GM12878 (cell line): ENCODE data around the gene MRPS12. TPM values are rescaled to one million over a fixed set of nuclear protein-coding genes. Genes with fewer than 3 reads are reported as not detected.
A peak's percentile ranks its signal among the peaks of the same experiment; 100 is the strongest.

Experiments
- BCL11A ChIP-seq: IDR thresholded peaks from 2 replicates; pipeline ENCODE4 v1.6.1; 2011; ENCODE audit warnings: low read depth, low read length
- CBFB ChIP-seq: IDR thresholded peaks from 2 replicates; pipeline ENCODE4 v1.6.1; 2016; ENCODE audit warnings: antibody characterized with exemption, low read depth
- CBX3 ChIP-seq: fragments of 200-600 bp; sonication (generic); IDR thresholded peaks from 2 replicates; pipeline ENCODE4 v1.6.1; 2016; ENCODE audit warnings: low read depth, borderline replicate concordance
- CHD1 ChIP-seq: IDR thresholded peaks from 2 replicates; pipeline ENCODE4 v1.6.1; 2012; ENCODE audit warnings: low read depth, low read length, improper control_type of control experiment
- DPF2 ChIP-seq: fragments of 450-650 bp; IDR thresholded peaks from 2 replicates; pipeline ENCODE4 v1.6.1; 2017; ENCODE audit warnings: mild to moderate bottlenecking
- FOS ChIP-seq: IDR thresholded peaks from 3 replicates; pipeline ENCODE4 v1.6.1; 2011; ENCODE audit warnings: borderline replicate concordance; ENCODE audit not compliant: insufficient read length; ENCODE audit errors: extremely low read depth
- FOXM1 ChIP-seq: IDR thresholded peaks from 2 replicates; pipeline ENCODE4 v1.6.1; 2012; ENCODE audit warnings: low read depth, mild to moderate bottlenecking, inconsistent platforms, low read length, moderate library complexity
- KLF5 ChIP-seq: fragments of 450-650 bp; IDR thresholded peaks from 2 replicates; pipeline ENCODE4 v1.6.1; 2014; ENCODE audit warnings: mild to moderate bottlenecking; ENCODE audit not compliant: partially characterized antibody
- LARP7 ChIP-seq: fragments of 450-650 bp; IDR thresholded peaks from 2 replicates; pipeline ENCODE4 v1.6.1; 2017; ENCODE audit warnings: mild to moderate bottlenecking
- NBN ChIP-seq: fragments of 450-650 bp; IDR thresholded peaks from 2 replicates; pipeline ENCODE4 v1.6.1; 2016
- PBX3 ChIP-seq: IDR thresholded peaks from 2 replicates; pipeline ENCODE4 v1.6.1; 2011; ENCODE audit warnings: mild to moderate bottlenecking, low read depth, low read length, moderate library complexity; ENCODE audit not compliant: insufficient replicate concordance
- POLR2AphosphoS5 ChIP-seq: IDR thresholded peaks from 2 replicates; pipeline ENCODE4 v1.6.1; 2011; ENCODE audit warnings: mild to moderate bottlenecking, low read length, inconsistent platforms
- RBBP5 ChIP-seq: fragments of 200-600 bp; sonication (generic); conservative IDR thresholded peaks from 2 replicates; pipeline ENCODE4 v1.6.1; 2016
- SMAD1 ChIP-seq: fragments of 450-650 bp; IDR thresholded peaks from 2 replicates; pipeline ENCODE4 v1.6.1; 2018; ENCODE audit warnings: mild to moderate bottlenecking, low read depth; ENCODE audit not compliant: partially characterized antibody
- SUPT20H ChIP-seq: IDR thresholded peaks from 2 replicates; pipeline ENCODE4 v1.6.1; 2011; ENCODE audit warnings: low read depth, mild to moderate bottlenecking, low read length, moderate library complexity, borderline replicate concordance; ENCODE audit not compliant: control insufficient read depth
- ZBED1 ChIP-seq: IDR thresholded peaks from 2 replicates; pipeline ENCODE4 v1.6.1; 2016; ENCODE audit warnings: borderline replicate concordance
- ZNF24 ChIP-seq: fragments of 450-650 bp; IDR thresholded peaks from 2 replicates; pipeline ENCODE4 v1.6.1; 2017; ENCODE audit warnings: antibody characterized with exemption, mild to moderate bottlenecking
- ZNF384 ChIP-seq: IDR thresholded peaks from 2 replicates; pipeline ENCODE4 v1.6.1; 2012; ENCODE audit warnings: low read depth, mild to moderate bottlenecking, low read length, improper control_type of control experiment, borderline replicate concordance
- polyA plus RNA-seq, 11 experiments: library from polyadenylated mRNA; depleted of rRNA in 4 of 11; unstranded in 6 of 11; stranded (reverse) in 5 of 11; fragments of >200 nt; fragmentation: Nextera tagmentation in 4 of 11; fragmentation: Illumina TruSeq in 1 of 11; extraction: Ambion mirVana in 4 of 11; extraction: Trizol in 1 of 11; gene quantifications; 1 replicate in 1 of 11; 2 replicates in 10 of 11; pipeline versions ENCODE4 v1.2.1 to v1.2.3, GENCODE V29; 2011 to 2016; ENCODE audit warnings: inconsistent platforms in 2 of 11, missing spikeins in 2 of 11, low read depth in 1 of 11
- total RNA-seq, 4 experiments: library from RNA; depleted of rRNA in 3 of 4; stranded (reverse); fragments of >200 nt in 3 of 4; fragmentation: Illumina TruSeq in 1 of 4; extraction: Trizol in 1 of 4; gene quantifications; 2 replicates each; pipeline versions ENCODE4 v1.2.1 to v1.2.3, GENCODE V29; 2013 to 2021
- TF ChIP-seq, protein P1 (sequence below): fragments of 450-650 bp; IDR thresholded peaks from 2 replicates; pipeline ENCODE4 v1.6.1; 2017; ENCODE audit warnings: mild to moderate bottlenecking, moderate library complexity
- TF ChIP-seq, protein P2 (sequence below): IDR thresholded peaks from 2 replicates; pipeline ENCODE4 v1.6.1; 2011; ENCODE audit warnings: borderline replicate concordance, low read depth, mild to moderate bottlenecking, moderate library complexity, low read length; ENCODE audit not compliant: insufficient read depth, poor library complexity, severe bottlenecking

Gene MRPS12
- total and polyA plus RNA-seq, 10 of the 15 experiments (the other 5 are each of a cell fraction or from before 2014, with no cell fraction given) = 7.3 to 205 (median 77.3) TPM

DNA sequence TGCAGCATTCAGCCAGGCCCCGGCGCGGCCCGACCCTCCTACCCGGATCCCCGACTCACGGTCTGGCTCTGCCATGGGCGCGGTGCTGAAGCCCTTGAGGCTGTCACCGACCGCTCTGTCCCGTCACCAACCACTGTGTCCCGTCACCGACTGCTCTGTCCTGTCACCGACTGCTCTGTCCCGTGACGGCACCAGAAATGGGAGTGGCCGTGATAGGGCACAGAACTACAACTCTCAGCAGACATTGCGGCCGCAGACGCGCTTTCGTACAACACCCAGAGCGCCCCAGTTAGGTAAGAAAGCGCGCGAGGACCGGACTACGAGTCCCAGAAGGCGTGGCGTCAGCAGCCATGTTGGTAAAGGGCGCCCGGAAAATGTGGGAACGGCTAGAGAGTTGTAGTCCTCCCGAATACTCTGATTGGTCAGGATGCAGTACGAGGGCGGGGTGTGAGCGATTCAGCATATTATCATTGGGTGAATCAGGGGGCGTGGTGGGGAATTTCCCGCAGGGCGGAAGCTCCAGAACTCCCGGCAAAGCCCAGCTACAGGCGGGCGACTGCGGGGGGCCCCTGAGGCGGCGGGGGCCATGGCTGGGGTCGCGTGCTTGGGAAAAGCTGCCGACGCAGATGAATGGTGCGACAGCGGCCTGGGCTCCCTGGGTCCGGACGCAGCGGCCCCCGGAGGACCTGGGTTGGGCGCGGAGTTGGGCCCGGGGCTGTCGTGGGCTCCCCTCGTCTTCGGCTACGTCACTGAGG, 31.1 kb upstream of the MRPS12 start, which contains the start of the genes NFKBIB and SIRT2 (continued):
- TF ChIP-seq SUPT20H = no peak
- TF ChIP-seq CHD1 = no peak
- no peak for TF ChIP-seq BCL11A
- TF ChIP-seq, protein P1, sequence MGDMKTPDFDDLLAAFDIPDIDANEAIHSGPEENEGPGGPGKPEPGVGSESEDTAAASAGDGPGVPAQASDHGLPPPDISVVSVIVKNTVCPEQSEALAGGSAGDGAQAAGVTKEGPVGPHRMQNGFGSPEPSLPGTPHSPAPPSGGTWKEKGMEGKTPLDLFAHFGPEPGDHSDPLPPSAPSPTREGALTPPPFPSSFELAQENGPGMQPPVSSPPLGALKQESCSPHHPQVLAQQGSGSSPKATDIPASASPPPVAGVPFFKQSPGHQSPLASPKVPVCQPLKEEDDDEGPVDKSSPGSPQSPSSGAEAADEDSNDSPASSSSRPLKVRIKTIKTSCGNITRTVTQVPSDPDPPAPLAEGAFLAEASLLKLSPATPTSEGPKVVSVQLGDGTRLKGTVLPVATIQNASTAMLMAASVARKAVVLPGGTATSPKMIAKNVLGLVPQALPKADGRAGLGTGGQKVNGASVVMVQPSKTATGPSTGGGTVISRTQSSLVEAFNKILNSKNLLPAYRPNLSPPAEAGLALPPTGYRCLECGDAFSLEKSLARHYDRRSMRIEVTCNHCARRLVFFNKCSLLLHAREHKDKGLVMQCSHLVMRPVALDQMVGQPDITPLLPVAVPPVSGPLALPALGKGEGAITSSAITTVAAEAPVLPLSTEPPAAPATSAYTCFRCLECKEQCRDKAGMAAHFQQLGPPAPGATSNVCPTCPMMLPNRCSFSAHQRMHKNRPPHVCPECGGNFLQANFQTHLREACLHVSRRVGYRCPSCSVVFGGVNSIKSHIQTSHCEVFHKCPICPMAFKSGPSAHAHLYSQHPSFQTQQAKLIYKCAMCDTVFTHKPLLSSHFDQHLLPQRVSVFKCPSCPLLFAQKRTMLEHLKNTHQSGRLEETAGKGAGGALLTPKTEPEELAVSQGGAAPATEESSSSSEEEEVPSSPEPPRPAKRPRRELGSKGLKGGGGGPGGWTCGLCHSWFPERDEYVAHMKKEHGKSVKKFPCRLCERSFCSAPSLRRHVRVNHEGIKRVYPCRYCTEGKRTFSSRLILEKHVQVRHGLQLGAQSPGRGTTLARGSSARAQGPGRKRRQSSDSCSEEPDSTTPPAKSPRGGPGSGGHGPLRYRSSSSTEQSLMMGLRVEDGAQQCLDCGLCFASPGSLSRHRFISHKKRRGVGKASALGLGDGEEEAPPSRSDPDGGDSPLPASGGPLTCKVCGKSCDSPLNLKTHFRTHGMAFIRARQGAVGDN = 0 out of 2 replicates have a peak, but pooled peaks have one; percentile 16
- no peak for TF ChIP-seq ZBED1
- peak; percentile 80 for TF ChIP-seq NBN
- TF ChIP-seq ZNF384 = no peak
- no peak for TF ChIP-seq CBX3
- TF ChIP-seq FOS = peak; percentile 75
- no peak for TF ChIP-seq ZNF24
- TF ChIP-seq DPF2 = 0 out of 2 replicates have a peak, but pooled peaks have one; percentile 2
- TF ChIP-seq KLF5 = peak; percentile 76
- no peak for TF ChIP-seq SMAD1
- no peak for TF ChIP-seq FOXM1
- peak; percentile 77 for TF ChIP-seq POLR2AphosphoS5
- TF ChIP-seq, protein P2, sequence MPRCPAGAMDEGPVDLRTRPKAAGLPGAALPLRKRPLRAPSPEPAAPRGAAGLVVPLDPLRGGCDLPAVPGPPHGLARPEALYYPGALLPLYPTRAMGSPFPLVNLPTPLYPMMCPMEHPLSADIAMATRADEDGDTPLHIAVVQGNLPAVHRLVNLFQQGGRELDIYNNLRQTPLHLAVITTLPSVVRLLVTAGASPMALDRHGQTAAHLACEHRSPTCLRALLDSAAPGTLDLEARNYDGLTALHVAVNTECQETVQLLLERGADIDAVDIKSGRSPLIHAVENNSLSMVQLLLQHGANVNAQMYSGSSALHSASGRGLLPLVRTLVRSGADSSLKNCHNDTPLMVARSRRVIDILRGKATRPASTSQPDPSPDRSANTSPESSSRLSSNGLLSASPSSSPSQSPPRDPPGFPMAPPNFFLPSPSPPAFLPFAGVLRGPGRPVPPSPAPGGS = no peak
- TF ChIP-seq CBFB = peak; percentile 75; the same call in 1 of the 2 replicates
- peak; percentile 79 for TF ChIP-seq LARP7
- TF ChIP-seq RBBP5 = no peak
- TF ChIP-seq PBX3 = peak; percentile 29
